EL (cell line): ENCODE data around the gene OR6C6.
"Not testable (repeated sequence)": the region's sequence is repeated elsewhere in the genome, so short reads cannot be mapped to it uniquely, and the experiment has no call there.

Source experiments
- DNase-seq: peaks from one replicate; pipeline ENCODE4 v3.0.0-alpha.2; 2016

OR6C6 gene

GRCh38 chr12:55296469-55296868 is at the start of gene OR6C6:
Gene OR6C6, minus strand, starts transcription at chr12:55296569. Its CDS starts 1,337 bp downstream, at chr12:55295232.
- no peak for DNase-seq

DNA sequence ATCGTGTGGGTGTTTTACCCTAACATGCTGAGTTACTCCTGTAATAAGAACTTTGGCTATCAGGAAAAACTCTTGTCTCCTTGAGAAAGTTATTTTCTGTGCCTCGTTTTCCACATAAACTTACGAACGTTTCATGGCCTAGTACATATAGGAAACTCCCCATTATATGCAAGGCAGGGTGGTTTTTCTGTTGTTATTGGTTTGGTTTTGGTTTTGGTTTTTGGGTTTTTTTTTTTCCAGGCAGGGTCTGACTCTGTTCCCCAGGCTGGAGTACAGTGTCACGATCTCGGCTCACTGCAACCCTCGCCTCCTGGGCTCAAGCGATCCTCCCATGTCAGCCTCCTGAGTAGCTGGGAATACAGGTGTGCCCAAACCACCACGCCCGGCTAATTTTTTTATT is 39.6 kb upstream of the OR6C6 start:
- DNase-seq, result no peak

- no peak for DNase-seq
These were observed 34.1 kb upstream of the OR6C6 start, which contains the start of gene OR6C3 for GRCh38 chr12:55330446-55330845. Gene OR6C3, plus strand, starts transcription at chr12:55330746. Its CDS starts 955 bp downstream, at chr12:55331701.

DNA sequence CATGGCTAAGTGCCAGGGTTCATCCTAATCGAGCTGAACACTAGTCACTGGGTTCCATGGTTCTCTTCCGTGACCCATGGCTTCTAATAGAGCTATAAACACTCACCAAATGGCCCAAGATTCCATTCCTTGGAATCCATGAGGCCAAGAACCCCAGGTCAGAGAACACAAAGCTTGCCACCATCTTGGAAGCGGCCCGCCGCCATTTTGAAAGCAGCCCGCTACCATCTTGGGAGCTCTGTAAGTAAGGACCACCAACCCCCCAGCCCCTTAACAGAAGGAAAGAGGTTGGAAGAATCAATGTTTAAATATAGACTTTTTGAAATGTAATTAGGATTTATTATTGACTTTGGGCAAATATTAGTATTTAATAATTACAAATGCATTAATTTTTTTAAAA is 29.4 kb upstream of the OR6C6 start:
- not testable (repeated sequence) for DNase-seq

GRCh38 chr12:55320201-55320600 is 23.8 kb upstream of the OR6C6 start:
- no peak for DNase-seq

DNA sequence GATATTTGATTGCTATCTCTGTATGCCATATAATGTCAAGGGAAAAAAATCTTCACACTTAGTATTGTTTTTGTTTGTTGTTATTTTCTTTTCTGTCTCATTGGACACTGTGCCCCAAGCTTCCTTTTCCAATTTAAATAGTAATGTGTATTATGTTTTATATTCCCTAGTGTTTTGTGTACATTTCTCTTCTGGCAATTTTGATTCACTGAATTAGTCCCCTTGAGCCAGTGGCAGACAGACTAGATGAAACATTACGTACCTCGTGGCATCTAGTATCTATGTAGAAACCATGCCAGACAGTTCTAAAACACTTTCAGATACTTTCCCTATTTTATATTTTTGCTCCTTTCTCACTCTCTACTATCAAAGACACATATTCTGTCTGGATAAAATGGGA is 17.7 kb upstream of the OR6C6 start, which contains the start of gene OR6C1:
TSS of gene OR6C1 (plus strand) at position 301 of the 400 bp plus-strand sequence. CDS start 6,257 bp downstream, outside the sequence.
- DNase-seq, result no peak

GRCh38 chr12:55289999-55290398 is 6.4 kb downstream of the OR6C6 start:
- DNase-seq, result no peak

- DNase-seq, result no peak
These were observed 15.4 kb downstream of the OR6C6 start for GRCh38 chr12:55280991-55281390.

- no peak for DNase-seq
These were observed 38.1 kb downstream of the OR6C6 start for GRCh38 chr12:55258303-55258702.

GRCh38 chr12:55256831-55257230 is 39.5 kb downstream of the OR6C6 start:
- DNase-seq, result no peak

DNA sequence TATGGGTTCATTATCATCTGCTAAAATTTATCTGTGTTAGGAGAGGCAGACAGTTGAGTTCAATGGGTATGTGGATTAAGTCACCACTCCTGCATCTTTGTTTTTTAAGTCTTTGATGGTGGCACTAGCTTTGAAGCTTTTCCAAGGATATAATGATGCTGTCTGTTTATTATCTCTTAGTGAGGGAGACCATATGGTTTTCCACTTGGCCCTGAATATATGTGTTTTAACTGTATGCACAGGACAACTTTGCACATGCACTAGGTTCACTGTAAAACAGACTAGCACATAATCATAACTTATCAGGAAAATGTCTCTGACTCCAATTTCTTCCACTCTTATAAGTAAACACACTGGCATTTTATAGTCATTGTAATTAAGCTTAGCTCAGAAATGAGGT is 43.1 kb downstream of the OR6C6 start:
- DNase-seq, result no peak

DNA sequence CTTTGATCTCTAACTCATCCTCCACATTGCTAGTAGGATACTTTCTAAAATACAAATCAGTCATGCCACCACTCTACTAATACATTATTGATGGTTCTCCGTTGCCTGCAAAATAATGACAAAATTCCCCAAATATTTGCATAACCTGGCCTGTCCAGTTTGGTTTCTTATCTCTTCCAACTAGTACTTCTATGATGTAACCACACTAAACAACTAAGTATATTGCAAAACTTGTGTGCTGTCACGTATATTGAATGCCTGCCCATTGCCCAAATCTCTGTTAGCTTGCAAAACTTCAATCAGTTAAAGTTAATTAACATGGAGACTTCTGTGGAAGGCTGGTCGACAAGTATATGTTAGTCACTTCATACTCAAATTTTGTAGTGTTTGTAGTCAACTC is 45.4 kb downstream of the OR6C6 start:
- DNase-seq, result no peak

- DNase-seq, result no peak
These were observed 50.2 kb downstream of the OR6C6 start for GRCh38 chr12:55246159-55246558.

DNA sequence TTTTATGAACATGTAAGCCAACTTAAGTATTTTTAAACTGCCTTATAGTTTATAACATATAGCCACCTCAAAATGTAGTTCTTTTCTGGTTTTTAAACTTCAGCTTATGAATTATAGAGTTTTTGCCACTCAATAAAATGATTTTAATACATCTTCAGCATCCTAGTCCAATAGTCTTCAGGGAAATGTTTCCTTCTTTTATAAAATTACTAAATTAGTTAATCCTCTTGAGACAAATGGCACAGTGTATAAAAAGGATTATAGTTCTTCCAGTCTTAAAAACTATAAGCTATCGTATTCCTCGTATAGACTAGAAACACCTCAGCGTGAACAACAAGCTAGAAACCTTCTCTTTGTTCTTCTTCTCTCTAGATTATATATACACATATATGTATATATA is 52.1 kb downstream of the OR6C6 start, which contains the start of gene OR6C74:
TSS of gene OR6C74 (plus strand) at position 301 of the 400 bp plus-strand sequence. CDS start 2,679 bp downstream, outside the sequence.
- DNase-seq, result no peak
